Retinal pigment epithelial cell (primary cell): ENCODE measurements around the gene AMH.

Experiments used
- DNase-seq: peaks from one replicate; pipeline ENCODE4 v3.0.0-alpha.2; 2010; ENCODE audit warnings: low read depth
- H3K4me3 ChIP-seq: 2 replicates; pipeline ENCODE4 v1.5.1; 2011; ENCODE audit warnings: mild to moderate bottlenecking, low read length, control low read depth, moderate library complexity
- CTCF ChIP-seq: conservative IDR thresholded peaks from 2 replicates; pipeline ENCODE4 v1.5.1; 2011; ENCODE audit warnings: low read depth, low read length, control low read depth, inconsistent platforms

Gene AMH

GRCh38 chr19:2246801-2247361 lies 2.2 kb upstream of the AMH start:
- TF ChIP-seq CTCF: no peak
- no peak for DNase-seq
- no peak overlapping the region for H3K4me3 ChIP-seq

- DNase-seq: no peak
- no peak for TF ChIP-seq CTCF
- H3K4me3 ChIP-seq: no peak overlapping the region
These were observed 1.6 kb upstream of the AMH start for GRCh38 chr19:2247433-2248101.

- no peak for DNase-seq
- no peak overlapping the region for H3K4me3 ChIP-seq
- TF ChIP-seq CTCF: no peak
These were observed 750 bp upstream of the AMH start for GRCh38 chr19:2248136-2249009.

- DNase-seq: no peak
- H3K4me3 ChIP-seq: no peak overlapping the region
- TF ChIP-seq CTCF: no peak
These were observed 1.0 kb downstream of the AMH start for GRCh38 chr19:2249880-2250765.

GRCh38 chr19:2250766-2251105 lies 1.6 kb downstream of the AMH start:
- TF ChIP-seq CTCF: no peak
- DNase-seq: no peak
- no peak overlapping the region for H3K4me3 ChIP-seq

GRCh38 chr19:2251106-2252054 lies 2.3 kb downstream of the AMH start:
- DNase-seq: no peak
- no peak for TF ChIP-seq CTCF
- no peak overlapping the region for H3K4me3 ChIP-seq
